Jurkat, Clone E6-1 (cell line): ENCODE results near the gene PPP1R14C.
"Not testable (repeated sequence)": the region's sequence is repeated elsewhere in the genome, so short reads cannot be mapped to it uniquely, and the experiment has no call there.

Experiments
- DNase-seq: peaks from one replicate; pipeline ENCODE4 v3.0.0-alpha.2; 2011; ENCODE audit warnings: low read depth, low spot score
- H3K4me3 ChIP-seq: 2 replicates; pipeline ENCODE4 v1.5.1; 2011; ENCODE audit warnings: mild to moderate bottlenecking, low read length, control low read depth, moderate library complexity

The PPP1R14C gene

GRCh38 chr6:150184850-150185731 lies 42.2 kb downstream of the PPP1R14C start:
- no peak overlapping the region for H3K4me3 ChIP-seq
- DNase-seq = no peak

GRCh38 chr6:150185732-150186117 lies 42.9 kb downstream of the PPP1R14C start:
- DNase-seq = no peak
- no peak overlapping the region for H3K4me3 ChIP-seq

GRCh38 chr6:150186129-150186898 lies 43.5 kb downstream of the PPP1R14C start:
- no peak for DNase-seq
- H3K4me3 ChIP-seq = no peak overlapping the region

GRCh38 chr6:150187433-150187832 lies 44.6 kb downstream of the PPP1R14C start:
- not testable (repeated sequence) for H3K4me3 ChIP-seq, DNase-seq

GRCh38 chr6:150189122-150189521 lies 46.3 kb downstream of the PPP1R14C start:
- DNase-seq = no peak
- H3K4me3 ChIP-seq = no peak overlapping the region

GRCh38 chr6:150191809-150192208 lies 49.0 kb downstream of the PPP1R14C start:
- DNase-seq = no peak
- no peak overlapping the region for H3K4me3 ChIP-seq

GRCh38 chr6:150194195-150194594 lies 51.4 kb downstream of the PPP1R14C start:
- no peak overlapping the region for H3K4me3 ChIP-seq
- no peak for DNase-seq

- no peak for DNase-seq
Observed at GRCh38 chr6:150195996-150196417, 53.2 kb downstream of the PPP1R14C start.

GRCh38 chr6:150196942-150197745 lies 54.3 kb downstream of the PPP1R14C start:
- no peak overlapping the region for H3K4me3 ChIP-seq
- DNase-seq = no peak

More at GRCh38 chr6:150195996-150196417, 53.2 kb downstream of the PPP1R14C start:
- no peak overlapping the region for H3K4me3 ChIP-seq

GRCh38 chr6:150198532-150198931 lies 55.7 kb downstream of the PPP1R14C start:
- H3K4me3 ChIP-seq = no peak overlapping the region
- DNase-seq = no peak

GRCh38 chr6:150199241-150199640 lies 56.4 kb downstream of the PPP1R14C start:
- DNase-seq = no peak
- H3K4me3 ChIP-seq = no peak overlapping the region

GRCh38 chr6:150200428-150201100 lies 57.7 kb downstream of the PPP1R14C start:
- no peak for DNase-seq
- H3K4me3 ChIP-seq = no peak overlapping the region

GRCh38 chr6:150201285-150201684 lies 58.4 kb downstream of the PPP1R14C start:
- no peak for DNase-seq

GRCh38 chr6:150201772-150202329 lies 59.0 kb downstream of the PPP1R14C start:
- no peak overlapping the region for H3K4me3 ChIP-seq
- no peak for DNase-seq

More at GRCh38 chr6:150201285-150201684, 58.4 kb downstream of the PPP1R14C start:
- H3K4me3 ChIP-seq = no peak overlapping the region

GRCh38 chr6:150202404-150202803 lies 59.6 kb downstream of the PPP1R14C start:
- no peak overlapping the region for H3K4me3 ChIP-seq
- no peak for DNase-seq

GRCh38 chr6:150202934-150203333 lies 60.1 kb downstream of the PPP1R14C start:
- no peak overlapping the region for H3K4me3 ChIP-seq
- DNase-seq = no peak

- H3K4me3 ChIP-seq = no peak overlapping the region
- DNase-seq = no peak
Observed at GRCh38 chr6:150203378-150203777, 60.5 kb downstream of the PPP1R14C start.

- H3K4me3 ChIP-seq = no peak overlapping the region
- DNase-seq = no peak
Observed at GRCh38 chr6:150203871-150204545, 61.2 kb downstream of the PPP1R14C start.
